ENCODE results near the gene STX18.
"Not testable (repeated sequence)": the region's sequence is repeated elsewhere in the genome, so short reads cannot be mapped to it uniquely, and the experiment has no call there.

Gene STX18

DNA sequence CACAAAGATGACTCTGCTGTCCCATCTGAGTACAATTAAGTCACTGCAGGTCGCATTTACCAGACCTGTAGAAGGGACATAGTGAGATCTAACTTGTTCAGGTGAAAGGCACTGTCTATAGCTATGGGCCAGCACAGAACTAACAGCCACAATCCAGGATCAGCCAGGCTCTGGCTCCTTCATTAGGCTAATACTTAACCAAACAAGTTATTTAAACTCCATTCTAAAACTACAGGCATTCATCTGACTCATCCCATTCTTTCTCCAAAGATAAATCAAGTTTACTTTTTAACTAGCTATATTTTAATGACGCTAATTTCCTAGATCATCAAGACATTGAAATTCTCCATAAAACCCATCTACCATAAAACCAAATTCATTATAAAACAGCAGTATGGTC, 62.5 kb downstream of the STX18 start:
- no peak for DNase-seq (ENCODE audit: low read depth)

DNA sequence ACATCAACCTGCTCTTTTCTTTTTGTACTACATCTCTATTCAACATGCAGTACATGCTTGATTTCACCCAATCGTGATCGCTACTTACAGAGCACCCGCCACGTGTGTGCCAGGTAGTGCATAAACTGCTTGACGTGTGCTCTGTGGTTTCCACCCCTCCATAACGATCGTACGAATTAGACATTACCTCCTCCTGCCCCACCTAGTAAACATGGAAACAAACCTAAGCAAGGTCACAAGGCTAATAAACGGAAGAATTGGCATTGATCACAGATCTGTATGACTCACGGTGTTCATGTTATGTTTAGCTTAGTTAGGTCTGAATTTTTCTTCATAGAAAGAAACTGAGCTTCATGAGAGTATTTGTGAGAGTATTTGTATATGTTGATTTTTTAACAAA, 64.1 kb downstream of the STX18 start:
- no peak for DNase-seq (ENCODE audit: low read depth)

DNA sequence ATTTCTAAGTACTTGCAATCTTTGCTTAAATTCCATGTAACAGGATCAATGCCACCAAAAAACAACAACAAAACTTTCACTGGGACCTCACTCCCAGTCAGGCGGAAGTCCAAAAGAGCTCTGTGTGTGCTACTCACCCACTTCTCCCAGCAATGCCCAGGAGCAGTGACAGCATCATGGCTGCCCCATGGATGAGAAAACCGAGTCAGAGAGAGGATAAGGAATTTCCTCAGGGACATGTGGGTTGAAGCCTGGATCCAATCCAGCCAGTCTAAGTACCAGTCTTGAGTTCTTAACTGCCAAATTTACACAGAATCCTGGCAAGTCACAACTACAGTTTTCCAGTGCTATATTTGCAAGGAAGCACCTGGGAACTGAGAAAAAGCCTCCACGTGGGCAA, 64.5 kb downstream of the STX18 start:
- no peak for DNase-seq (ENCODE audit: low read depth)

DNA sequence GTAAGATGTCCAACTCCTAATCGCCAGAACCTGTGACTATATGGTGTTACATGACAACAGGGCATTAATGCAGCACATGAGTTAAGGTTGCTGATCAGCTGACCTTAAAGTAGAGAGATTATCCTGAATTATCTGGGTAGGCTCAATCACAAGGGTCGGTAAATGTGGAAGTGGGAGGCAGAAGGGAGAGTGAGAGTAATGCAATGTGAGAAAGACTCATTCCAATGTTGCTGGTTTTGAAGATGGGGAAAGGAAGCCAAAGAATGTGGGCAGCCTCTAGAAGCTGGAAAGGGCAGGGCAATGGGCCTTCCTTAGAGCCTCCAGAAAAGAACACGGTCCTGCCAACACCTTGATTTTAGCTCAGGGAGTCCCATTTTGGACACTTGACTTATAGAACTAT, 67.4 kb downstream of the STX18 start:
- DNase-seq (ENCODE audit: low read depth) = no peak

- no peak for DNase-seq (ENCODE audit: low read depth)
Observed at GRCh38 chr4:4472344-4472958, 69.4 kb downstream of the STX18 start.

DNA sequence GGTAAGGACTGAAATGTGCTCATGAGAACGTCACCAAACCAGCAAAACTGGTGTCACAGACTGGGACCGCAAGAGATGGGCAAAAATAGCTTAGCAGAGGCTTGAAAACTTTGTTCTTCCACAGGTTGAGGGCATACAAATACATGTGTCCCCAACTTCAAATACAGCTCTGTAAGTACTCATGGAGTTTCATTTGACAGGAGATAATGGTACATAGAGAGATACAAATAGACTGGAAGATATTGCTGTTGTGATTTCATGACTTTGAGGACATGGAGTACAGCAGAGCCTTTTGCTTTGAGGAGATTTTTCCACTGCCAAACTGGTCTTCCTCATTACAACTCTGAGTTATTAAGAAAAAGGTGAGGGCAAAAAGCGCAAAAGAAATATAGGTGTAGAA, 70.7 kb downstream of the STX18 start:
- DNase-seq (ENCODE audit: low read depth) = no peak

DNA sequence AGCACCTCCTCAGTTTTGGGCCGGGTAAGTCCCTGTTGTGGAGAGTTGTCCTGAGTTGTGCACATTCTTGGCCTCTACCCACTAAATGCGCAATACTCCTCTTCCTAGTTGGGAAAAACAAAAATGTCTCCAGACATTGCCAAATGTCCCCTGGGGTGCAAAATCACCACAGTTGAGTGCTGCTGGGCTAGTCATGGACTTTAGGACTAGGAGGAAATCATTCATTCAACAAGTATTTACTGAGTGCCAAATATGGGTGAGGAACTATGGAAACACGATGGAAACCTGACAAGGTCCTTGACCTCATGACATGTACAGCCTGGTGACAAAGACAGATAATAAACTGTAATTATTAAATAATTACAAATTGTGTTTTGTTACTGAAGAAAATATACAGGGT, 71.6 kb downstream of the STX18 start:
- no peak for DNase-seq (ENCODE audit: low read depth)

GRCh38 chr4:4465238-4465637, 76.6 kb downstream of the STX18 start:
- not testable (repeated sequence) for DNase-seq (ENCODE audit: low read depth)

DNA sequence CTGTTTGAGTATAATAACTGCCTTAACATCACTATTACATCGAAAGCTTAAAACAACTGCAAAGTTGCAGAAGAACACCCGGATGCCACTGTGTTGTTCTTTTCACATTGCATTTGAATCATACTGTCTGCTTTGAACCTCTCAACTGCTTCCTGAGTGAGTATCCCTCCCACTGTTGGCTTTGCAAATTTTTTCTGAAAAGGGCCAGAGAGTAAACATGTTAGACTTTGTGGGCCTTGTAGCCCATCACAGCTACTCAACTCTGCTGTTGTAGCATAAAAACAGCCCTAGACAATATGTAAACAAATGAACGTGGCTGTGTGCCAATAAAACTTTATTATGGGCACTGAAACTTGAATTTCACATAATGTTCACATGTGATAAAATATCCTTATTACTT, 78.9 kb downstream of the STX18 start:
- DNase-seq (ENCODE audit: low read depth) = no peak

DNA sequence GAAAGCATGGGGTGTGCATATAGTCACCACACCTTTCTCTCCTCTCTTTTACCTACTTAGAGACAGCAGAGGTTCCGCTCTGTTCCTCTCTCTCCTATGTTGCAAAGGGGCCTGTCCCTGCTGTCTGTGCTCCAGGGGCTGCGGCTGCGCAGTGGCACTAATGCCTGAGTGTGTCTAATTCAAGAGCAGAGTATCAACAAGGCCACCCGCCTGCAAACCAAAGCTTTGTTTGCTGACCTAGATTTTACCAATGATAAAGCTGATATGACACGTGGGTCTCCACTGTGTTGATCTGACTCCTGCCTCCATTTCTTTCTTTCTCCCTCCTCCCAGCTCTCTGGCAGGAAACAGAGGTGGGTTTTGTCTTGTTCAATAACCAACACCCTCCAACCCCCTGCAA, 80.0 kb downstream of the STX18 start:
- peak; percentile 11 for DNase-seq (ENCODE audit: low read depth)

DNA sequence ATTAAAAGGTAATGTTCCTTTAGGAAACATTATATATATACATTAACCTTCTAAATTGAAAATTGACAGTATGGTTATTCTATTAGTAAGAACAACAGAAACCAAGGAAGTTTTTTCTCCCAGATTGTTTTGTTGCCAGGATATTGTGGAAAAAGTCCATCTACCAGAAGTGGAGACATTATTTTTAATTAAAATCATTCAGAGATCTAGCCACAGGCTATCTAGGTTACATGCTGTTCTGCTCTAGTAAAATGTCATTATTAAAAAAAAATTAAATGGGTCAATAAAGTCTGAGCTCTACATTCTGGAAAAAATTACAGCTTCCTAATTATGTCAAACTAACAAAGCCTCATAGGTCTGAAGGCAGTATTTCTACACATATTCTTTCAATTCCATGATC, 80.7 kb downstream of the STX18 start:
- DNase-seq (ENCODE audit: low read depth) = no peak

- DNase-seq (ENCODE audit: low read depth) = no peak
Observed at GRCh38 chr4:4460759-4461158, 81.1 kb downstream of the STX18 start.

- DNase-seq (ENCODE audit: low read depth) = no peak
Observed at GRCh38 chr4:4459181-4459580, 82.7 kb downstream of the STX18 start.

- DNase-seq (ENCODE audit: low read depth) = no peak
Observed at GRCh38 chr4:4457803-4458553, 83.9 kb downstream of the STX18 start.

DNA sequence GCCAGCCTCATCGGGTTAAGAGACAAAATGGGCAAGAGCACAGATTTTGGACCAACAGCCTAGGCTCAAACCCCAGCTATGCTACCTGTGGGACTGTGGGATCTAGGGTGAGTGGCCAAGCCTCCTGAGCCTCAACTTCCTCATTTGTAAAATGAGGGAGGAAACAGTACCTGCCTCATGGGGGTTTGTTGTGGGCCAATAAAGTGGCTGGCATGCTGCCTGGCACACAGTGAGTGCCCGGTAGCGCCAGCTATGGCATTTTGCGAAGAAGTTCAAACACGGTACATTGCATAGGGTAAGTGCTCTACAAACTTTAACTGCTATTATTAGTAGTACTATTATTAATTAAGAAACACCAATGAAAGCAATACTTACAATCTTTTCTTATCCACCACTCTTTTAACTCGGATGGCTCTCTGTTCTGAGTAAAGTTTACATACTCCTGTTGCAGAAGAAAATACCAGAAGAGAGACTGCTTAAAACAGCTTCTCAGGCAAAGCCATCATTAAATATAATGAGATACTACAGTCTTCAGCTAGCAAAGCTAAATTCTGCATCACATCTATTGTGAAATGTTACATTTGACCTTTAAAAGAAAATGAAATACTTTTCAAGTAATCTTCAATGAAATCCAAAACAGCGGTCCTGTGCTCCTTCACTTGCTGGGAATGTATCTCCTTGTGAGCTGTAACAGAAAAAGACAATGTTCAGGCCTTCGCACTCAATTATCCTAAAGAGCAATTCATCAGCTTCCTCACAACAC, 84.9 kb downstream of the STX18 start:
- no peak for DNase-seq (ENCODE audit: low read depth)

- no peak for DNase-seq (ENCODE audit: low read depth)
Observed at GRCh38 chr4:4456351-4456750, 85.5 kb downstream of the STX18 start.

DNA sequence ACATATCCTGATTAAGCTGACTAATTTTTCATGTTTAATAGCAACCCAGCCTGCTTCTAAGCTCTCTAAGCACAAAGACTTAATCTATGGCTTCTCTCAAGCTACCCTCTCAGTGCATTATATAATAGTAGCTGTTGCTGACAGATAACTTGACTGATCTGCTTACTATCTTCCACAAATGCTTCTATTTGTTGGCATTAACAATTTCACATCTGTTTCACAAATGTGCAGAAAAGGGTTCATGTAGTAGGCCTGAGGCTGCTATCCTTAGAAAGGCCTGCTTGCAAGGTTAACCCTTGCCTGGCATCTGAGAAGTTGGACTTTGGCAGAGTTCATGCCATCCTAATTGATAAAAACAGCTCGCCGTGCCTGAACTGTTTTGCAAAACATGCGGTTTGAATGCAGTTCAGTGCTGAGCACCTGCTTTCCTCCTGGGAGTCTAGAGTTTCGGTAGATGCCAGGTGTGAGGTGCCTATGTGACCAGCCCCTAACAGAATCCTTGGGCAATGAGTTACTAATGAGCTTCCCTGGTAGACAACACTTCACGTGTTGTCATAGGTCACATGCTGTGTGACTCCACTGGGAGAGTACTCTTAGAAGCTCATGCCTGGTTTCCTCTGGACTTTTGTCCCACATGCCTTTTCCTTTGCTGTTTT, 86.5 kb downstream of the STX18 start:
- no peak for DNase-seq (ENCODE audit: low read depth)

DNA sequence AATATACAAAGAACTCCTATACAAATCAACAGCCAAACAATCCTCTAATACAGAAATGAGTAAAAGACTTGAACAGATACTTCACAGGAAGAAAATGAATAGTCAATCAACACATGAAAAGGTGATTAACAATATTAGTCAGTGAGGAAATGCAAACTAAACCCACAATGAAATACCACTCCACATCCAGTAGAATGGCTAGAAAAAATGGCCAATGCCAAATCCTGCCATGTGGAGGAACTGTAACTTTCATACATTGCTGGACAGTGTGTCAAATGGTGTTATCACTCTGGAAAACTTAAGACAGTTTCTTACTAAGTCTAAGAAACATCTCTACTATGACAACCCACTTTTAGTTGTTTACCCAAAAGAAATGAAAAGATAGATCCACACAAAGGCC, 95.4 kb downstream of the STX18 start:
- no peak for DNase-seq (ENCODE audit: low read depth)

- DNase-seq (ENCODE audit: low read depth) = no peak
Observed at GRCh38 chr4:4443821-4444220, 98.0 kb downstream of the STX18 start.

DNA sequence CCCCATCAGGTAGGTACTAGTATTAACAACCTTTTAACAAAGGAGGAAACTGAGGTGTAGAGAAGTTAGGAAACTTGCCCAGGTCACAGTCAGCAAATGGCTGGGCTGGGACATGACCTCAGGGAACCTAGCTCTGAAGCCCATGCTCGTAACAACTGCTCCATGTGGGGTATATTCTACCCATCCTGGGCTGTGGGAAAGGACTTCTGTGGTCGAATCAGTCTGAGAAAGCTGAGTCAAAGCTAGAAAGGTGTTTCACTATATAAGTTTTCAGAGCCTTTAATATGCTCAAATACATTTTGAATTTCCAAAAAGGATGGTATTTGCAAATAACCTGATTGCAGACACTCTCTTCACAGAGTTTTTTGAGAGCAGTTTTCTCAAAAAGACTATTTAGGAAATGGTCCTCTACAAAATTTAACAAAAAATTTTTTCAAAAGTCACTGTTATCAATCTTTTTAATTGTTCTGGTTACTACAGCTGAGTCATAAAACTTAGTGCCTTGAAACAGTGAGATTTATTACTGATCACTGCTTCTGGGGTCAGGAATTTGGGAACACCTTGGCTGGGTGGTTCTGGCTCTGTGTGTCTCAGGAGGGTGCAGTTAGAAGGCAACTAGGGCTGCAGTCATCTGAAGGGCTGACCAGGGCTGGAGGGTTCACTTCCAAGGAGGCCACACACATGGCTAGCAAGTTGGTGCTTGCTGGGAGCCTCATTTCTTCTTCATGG, 101.4 kb downstream of the STX18 start:
- DNase-seq (ENCODE audit: low read depth) = no peak

- no peak for DNase-seq (ENCODE audit: low read depth)
Observed at GRCh38 chr4:4439782-4440181, 102.1 kb downstream of the STX18 start.

DNA sequence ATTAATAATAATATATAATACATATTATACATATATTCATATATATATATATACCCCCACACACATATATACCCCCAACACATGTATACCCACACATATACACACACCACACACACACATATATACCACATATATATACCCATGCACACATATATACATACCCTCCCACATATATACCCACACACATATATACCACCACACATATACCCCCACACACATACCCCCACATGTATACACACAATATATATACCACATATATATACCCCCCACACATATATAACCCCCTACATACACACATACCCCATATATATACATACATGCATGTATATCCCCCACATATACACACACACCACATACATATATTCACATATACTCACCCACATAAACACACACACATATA, 103.0 kb downstream of the STX18 start:
- no peak for DNase-seq (ENCODE audit: low read depth)
